GM10847 (cell line): ENCODE data around the gene POLR2F.

Experiments
- POLR2A ChIP-seq: IDR thresholded peaks from 2 replicates; pipeline ENCODE4 v1.6.1; 2011; ENCODE audit not compliant: insufficient read length; ENCODE audit errors: extremely low read depth

The POLR2F gene

DNA sequence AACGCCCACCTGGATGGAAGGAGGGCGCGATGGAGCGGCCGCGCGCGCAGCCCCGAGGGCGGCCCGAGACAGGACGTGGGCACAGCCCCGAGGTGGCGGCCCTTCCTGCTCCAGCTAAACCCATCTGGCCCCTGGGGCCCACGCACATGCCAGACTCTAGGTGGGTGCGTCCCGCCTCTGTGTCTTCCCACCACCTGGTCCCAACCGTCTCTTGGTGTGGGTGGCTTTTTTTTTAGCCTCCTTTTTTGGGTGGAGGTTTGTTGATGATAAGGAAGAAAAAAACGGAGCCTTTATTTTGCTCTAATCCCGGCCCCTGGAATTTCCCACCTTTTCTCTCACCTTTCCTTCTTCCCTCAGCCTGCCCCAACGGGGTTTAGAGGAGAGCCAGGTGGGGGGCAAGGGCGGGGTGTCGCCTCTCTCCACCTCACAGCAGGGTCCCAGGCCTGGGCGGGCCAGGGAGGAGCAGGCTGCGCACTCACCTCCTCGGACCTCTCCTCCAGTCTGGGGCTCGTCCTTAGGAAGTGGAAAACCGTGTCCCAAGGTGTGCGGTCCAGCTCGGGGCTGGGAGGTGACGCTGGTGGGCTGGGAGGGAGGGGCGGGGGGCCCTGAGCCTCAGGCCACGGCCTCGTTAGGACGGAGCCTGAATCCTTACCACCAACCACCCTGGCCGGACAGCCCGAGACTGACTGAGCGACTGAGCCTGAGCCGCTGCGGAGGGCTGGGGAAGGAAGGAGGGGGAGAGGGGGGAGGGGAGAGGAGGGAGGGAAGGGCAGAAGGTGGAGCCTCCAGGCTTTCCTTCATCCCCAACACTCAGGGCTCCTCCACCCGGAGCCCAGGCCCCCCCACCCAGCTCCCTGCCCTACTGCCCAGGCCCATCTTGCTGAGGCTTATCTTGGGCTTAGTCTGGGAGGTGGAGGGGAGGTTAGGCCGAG is 30.6 kb downstream of the POLR2F start, which contains the start of gene SOX10:
Gene SOX10 (minus strand): TSS at position 696 of the 932 bp plus-strand sequence. CDS start 771 bp downstream, outside the sequence.
- TF ChIP-seq POLR2A = no peak

DNA sequence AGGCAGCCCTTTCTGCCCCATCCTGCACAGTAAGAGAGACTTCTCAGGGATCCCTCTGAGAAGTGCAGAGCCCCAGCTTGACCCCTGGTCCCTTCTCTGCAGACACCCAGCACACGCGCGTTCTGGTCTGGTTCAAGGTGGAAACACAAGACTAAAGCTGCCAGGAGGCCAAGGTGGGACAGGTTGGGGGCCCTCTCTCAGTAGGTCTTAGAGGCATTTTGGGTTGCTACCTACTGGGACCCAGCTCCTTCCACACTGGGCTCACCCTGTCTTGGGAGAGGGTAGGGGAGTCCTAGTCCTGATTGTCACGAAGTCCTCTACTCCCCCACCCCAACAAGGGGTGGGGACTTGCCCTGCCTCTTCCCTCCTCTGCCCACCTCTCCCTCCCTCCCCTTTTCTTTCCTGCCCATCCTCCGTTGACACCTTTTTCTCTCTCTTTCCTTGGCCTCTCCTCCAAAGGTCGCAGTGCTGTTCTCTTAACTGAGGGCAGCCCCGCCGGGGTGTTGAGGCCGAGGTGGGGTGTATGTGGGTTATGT is 31.6 kb downstream of the POLR2F start:
- no peak for TF ChIP-seq POLR2A

DNA sequence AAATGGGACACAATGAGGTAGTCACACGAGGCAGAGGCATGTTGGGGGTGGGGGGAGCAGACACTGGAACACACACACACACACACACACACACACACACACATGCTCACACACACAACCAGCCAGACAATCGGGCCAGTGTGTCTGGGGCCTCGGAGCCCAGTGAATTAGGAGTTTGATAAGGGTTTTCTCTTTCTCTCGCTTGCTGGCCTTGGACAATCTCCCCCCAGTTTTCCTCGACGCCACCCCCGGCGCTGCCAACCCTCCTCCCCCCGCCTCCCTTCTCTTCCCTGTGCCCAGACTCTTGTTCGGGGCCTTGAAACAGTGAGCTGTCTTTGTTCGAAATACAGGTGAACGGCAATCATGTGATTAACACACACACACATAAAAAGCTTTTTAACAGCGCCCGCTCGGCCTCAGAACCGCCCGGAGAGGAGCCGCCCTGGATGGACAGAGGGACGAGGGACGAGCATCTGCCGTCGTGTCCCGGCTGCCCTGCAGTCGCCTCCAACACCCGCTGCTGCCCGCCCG is 32.3 kb downstream of the POLR2F start:
- TF ChIP-seq POLR2A = no peak

DNA sequence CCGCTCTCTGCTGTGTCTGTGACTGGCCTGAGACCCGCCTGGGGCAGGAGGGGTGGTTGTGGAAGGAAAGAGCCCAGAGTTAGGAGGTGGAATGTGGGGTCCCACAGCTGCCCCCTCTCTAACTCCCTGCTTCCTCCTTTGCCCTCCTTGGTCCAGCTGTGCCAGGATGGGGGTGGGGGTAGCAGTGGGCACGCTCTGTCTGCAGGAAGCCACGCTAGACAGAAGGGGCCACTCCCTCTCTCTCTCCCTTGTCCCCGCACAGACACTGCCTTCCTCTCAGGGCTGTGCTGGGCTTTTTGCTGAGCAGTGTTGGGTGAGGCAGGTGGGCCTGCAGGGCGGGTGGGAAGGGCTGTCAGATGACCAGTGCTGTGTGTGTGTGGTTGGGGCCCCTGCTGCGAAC is 32.9 kb downstream of the POLR2F start:
- no peak for TF ChIP-seq POLR2A

DNA sequence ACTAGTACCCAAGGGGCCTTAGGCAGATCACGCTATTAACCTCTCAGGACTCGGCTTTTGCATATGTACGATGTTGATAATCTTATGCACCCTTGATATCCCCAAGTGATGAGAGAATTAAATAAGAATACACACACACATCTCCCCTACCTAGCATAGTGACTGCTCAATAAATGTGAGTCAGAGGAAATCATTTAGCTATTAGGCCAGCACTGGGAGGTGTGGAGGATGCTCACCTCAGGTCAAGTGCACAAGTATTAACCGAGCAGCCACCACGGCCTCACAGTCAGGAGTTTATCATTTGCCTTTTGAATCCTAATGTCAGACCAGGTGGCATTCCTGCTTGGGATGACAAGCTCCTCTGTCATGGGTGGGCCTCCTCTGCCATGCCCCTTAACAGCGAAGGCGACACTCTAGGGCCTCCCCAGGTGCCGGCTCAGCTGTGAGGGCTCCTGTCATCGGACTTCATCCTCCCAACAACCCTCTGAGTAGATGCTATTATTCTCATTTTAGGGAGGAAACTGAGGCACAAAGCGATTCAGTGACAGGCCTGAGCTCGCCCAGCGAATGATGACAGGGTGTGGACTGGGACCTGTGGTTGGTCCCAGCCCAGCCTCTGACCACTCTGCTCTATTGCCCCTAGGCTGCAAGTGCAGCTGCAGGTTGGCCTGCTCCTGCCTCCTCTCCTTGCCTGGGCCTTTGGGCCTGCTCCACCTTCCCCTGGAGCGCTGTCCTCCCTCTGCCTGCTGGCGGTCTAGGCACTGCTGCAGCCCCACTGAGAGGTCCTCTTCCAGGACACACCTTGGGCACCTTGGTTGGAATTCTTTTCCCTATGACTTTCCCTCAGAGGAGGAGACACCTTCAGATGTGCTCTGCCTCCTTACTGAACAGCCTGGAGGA is 35.9 kb downstream of the POLR2F start:
- no peak for TF ChIP-seq POLR2A

DNA sequence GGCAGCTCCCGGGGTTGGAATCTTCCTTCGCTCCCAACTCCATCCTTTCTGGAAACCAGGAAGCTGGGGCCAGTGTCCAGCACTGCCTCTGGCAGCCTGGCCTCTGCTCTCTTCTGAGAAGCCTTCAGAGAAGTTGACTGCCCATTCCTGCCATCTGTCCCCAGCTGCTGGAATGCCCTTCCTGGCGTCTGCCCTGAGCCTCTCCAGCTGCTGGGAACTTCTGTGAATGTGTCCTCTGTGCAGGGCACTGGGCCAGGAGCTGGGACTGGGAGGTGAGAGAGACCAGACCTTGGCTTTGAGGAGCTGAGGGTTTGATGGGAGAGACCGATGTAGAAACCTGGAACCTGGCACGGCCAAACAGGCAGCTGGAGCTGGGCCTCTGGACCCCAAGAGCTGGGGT is 36.8 kb downstream of the POLR2F start:
- no peak for TF ChIP-seq POLR2A

DNA sequence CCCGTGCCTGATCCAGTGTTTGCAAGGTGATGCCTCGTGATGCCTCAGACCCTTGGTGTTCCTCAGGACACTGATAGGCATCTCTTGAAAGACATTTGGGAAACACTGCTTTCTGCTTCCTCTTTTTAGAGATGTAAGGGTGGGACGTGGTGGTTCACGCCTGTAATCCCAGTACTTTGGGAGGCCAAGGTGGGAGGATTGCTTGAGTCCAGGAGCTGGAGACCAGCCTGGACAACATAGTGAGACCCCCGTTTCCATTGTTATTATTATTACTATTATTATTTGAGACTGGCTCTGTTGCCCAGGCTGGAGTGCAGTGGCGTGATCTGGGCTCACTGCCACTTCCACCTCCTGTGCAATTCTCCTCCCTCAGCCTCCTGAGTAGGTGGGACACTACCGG is 37.4 kb downstream of the POLR2F start:
- TF ChIP-seq POLR2A = no peak

DNA sequence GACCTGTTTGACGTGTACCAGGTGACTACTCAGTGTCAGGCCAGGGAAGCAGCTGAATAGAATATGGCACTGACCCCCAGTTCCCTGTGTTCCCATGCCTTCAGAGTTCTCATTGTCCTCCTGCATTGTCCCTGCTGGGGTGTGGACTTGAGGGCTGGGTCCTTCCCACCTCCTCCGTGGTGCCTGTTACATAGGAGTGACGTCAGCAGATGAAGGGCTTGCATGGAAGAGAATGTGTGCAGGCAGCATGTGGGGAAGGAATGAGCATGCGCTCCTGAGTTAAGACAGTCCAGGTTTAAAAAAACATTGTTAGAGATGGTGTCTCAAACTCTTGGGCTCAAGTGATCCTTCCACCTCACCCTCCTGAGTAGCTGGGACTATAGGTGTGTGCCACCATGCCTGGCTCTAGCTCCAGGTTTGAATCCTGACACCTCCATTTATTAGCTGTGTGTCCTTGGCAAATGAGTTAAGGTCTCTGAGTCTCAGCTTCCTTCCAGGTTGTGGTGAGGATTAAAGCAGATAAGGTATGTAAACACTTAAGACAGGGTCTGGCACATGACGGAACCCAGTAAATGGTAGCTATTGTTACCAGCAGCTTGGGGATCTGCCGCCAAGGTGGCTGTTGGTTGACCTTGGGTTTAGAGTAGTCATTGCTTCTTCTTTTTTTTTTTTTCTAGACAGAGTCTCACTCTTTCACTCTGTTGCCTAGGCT is 38.4 kb downstream of the POLR2F start:
- no peak for TF ChIP-seq POLR2A

DNA sequence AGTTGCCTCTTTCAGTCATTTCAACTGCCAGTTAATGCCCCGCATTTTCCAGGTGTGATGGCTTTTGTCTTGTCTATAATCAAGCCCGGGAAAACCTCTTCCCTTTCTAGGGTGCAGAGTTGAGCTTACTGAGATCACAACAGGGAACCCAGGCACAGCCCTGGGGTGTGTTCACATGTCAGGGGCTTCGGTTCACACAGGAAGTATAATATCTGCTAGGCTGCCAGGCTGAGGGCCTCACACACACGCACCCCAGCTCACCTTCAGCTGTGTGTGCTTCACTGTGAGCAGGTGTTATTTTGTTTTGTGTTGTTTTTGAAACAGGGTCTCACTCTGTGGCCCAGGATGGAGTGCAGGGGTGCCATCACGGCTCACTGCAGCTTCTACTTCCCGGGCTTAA is 40.5 kb downstream of the POLR2F start:
- no peak for TF ChIP-seq POLR2A

DNA sequence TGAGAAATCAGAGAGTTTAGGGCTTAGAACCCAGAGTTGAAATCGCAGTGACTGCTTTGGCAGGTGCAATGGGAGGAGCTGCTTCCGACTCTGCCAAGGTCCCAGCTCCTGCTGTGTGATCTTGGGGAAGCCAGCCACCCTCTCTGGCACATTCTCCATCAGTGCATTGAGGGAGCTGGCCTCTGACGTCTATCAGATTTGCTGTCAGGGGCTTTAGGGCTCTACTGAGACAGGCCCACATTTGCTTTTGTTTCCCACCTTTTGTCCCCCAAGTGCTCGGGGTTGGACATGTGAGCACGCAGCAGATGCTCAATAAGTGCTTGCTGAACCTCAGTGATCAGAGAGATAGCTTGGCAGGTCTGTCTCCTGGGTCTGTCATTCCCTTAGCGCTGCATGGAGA is 41.5 kb downstream of the POLR2F start:
- TF ChIP-seq POLR2A = no peak

DNA sequence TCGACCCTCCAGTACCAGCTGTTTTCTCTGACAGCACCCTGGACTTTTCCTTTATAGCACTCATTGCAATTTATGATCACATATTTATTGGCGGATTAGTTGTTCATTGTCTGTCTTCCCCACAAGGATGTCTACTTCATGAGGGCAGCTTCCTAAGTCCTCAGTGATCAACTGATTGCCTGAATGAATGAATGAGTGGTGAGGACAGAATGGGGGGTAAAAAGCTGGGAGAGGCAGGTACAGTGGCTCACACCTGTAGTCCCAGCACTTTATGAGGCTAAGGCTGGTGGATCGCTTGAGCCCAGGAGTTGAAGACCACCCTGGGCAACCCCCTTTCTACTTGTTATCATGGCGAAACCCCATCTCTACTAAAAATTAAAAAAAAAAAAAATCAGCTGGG is 42.0 kb downstream of the POLR2F start:
- TF ChIP-seq POLR2A = no peak

DNA sequence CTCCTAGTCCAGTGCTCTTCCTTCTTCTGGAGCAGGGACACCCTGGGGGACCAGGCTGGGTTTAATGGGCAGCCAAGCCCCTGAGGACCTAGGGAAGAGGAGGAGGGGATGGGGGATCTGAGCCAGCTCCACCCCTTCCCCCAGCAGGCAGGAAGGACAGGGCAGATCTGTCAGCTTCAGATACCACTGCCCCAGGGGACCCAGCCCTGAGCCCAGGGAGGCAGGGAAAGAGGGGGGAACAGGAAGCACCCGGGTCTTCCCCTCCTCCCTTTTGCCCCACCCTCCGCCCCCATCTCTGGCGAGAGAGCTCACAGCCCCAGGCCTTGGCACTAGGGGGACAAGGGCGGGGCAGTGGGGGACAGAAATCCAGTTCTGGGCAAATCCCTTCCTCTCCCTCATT is 42.6 kb downstream of the POLR2F start:
- no peak for TF ChIP-seq POLR2A

DNA sequence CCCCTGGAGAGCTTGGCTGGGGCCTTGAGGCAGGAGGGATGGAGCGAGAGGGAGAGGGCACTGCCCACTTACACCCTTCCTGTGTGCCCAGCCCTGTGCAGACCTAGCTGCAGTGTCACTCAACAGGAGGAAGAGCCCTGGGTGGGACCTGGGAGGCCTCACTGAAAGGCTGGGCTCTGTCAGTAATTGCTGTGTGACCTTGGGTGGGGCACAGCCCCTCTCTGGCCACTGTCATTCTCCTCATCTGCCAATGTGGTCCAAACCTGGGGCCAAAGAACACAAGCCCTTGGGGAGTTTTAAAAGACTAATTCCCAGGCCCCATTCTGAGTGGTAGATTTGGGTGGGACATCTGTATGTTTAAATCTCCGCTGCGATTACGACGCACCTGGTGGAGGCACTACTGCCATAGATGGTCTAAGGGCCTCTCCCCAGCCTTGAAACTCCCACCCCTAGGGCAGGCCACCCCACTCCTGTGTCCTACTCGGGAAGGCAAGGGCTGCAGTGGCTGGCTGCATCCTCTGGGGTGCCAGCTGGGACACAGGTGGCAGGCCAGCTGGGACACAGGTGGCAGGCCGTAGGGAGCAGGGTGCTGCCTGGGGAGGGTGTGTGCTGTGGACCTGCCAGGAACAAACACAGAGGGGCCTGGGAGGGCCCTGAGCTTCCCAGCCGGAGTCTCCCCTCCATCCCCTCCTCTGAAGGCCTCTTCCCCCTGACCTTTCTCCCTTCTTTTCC is 43.2 kb downstream of the POLR2F start:
- TF ChIP-seq POLR2A = no peak

DNA sequence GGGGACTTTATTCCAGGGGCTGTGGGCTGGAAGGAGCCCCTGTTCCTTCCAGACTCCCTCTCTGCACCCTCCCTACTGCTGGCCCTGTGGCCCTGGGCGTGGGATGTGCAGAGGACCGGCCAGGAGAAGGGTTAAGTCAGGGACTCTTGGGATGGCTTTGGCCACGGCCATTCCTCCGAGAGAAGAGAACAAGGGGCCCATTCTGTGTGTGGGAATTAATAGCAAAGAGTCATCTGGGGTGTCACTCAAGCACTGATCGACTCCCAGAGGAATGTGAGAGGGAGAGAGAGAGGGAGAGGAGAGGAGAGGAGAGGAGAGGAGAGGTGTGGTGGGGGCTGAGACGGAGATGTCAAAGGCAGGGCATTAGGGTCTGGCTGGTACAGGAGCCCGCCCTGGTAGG is 45.0 kb downstream of the POLR2F start:
- no peak for TF ChIP-seq POLR2A
